IPS DF 6.9 (cell line): ENCODE results near the gene GRK5.

Experiments used
- DNase-seq: peaks from one replicate; pipeline ENCODE4 v3.0.0-alpha.2; 2013; ENCODE audit warnings: low read depth, low spot score
- H3K27ac ChIP-seq: one replicate; pipeline ENCODE4 v1.5.1; 2013; ENCODE audit warnings: low read length, control low read depth
- H3K27me3 ChIP-seq: 2 replicates; pipeline ENCODE4 v1.6.1; 2013; ENCODE audit warnings: mild to moderate bottlenecking, low read length; ENCODE audit not compliant: control insufficient read depth, insufficient read depth
- H3K36me3 ChIP-seq: 2 replicates; pipeline ENCODE4 v1.6.1; 2013; ENCODE audit warnings: low read length; ENCODE audit not compliant: control insufficient read depth, insufficient read depth
- H3K4me1 ChIP-seq: 2 replicates; pipeline ENCODE4 v1.6.1; 2013; ENCODE audit warnings: low read length; ENCODE audit not compliant: control insufficient read depth, insufficient read depth
- H3K4me3 ChIP-seq: 2 replicates; pipeline ENCODE4 v1.5.1; 2013; ENCODE audit warnings: mild to moderate bottlenecking, low read length
- H3K9me3 ChIP-seq: 2 replicates; pipeline ENCODE4 v1.6.1; 2013; ENCODE audit warnings: low read length, inconsistent platforms; ENCODE audit not compliant: control insufficient read depth, insufficient read depth
- WGBS: extraction: QIAGEN DNeasy Blood & Tissue Kit; methylation state at CpG from one replicate; pipeline ENCODE4 v1.1.7; 2013; ENCODE audit warnings: mixed read lengths, missing lambda C conversion rate; ENCODE audit not compliant: insufficient read length, insufficient coverage; 5-methylcytosine and 5-hydroxymethylcytosine counted together

GRK5 gene

GRCh38 chr10:119283818-119284217 is 76.4 kb downstream of the GRK5 start:
- no peak for DNase-seq
- no peaks in the 10 kb centered on the region for H3K9me3 ChIP-seq
- no peak overlapping the region for H3K4me3 ChIP-seq
- no peaks in the 10 kb centered on the region for H3K27me3 ChIP-seq
- WGBS = no CpG with 5 or more reads among the region's 5 CpGs
- H3K4me1 ChIP-seq = no peaks in the 10 kb centered on the region
- H3K36me3 ChIP-seq = no peaks in the 10 kb centered on the region
- no peak overlapping the region for H3K27ac ChIP-seq

DNA sequence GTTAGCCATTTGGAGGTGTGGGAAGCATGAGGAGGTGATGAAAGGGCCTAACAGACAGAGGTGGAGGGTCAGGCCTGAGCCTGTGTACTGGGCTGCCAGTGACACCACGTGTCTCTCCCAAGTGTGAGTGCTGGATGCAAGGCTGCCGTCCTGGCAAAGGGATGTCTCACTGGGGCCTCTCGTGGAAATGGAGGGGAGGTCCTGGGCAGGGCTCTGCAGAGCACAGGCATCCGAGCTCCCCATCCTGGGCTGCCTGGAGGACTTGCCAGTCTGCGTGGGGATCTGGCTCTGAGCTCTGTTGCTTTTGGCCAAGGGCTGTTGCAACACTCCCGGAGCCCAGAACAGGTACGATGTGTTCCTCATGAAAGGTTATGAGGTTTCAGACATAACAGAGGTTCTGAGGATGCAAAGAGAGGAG is 77.3 kb downstream of the GRK5 start:
- H3K4me1 ChIP-seq = no peaks in the 10 kb centered on the region
- no peaks in the 10 kb centered on the region for H3K9me3 ChIP-seq
- H3K27me3 ChIP-seq = no peaks in the 10 kb centered on the region
- H3K36me3 ChIP-seq = no peaks in the 10 kb centered on the region
- H3K4me3 ChIP-seq = no peak overlapping the region
- no peak for DNase-seq
- WGBS = no CpG with 5 or more reads among the region's 7 CpGs
- no peak overlapping the region for H3K27ac ChIP-seq

DNA sequence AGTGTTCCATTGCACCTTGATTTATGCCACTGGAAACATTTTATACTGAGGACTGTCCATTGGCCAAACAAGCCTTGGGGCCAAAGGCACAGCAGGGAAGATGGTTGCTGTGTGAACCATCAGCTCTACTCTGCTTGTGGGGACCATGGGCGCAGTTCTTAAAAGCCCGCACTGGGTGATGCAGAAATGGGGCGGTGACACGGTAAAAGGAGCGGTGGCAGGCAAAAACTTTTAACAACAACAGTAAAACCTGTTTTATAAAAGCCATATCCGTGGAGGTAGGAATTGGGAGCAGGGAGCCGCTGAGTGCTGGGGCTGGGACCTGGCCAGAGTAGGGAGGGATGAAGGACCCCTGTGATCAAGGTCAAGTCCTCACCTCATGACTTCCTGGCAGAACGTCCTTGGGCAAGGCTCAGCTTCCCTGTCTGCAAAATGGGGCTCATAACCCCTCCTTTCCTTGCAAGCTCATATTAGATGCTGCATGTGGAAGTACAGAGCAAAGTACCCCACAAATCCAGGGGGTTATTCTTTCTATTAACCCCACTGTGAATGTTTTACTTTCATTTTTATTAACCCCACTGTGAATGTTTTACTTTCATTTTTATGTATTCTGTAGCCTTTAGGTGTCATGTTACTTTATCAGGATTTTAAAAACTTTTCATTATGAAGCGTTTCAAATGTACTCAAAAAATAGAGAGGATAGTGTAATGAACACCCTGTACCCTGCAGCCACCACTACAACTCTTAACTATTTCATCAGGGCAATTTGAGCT is 78.3 kb downstream of the GRK5 start:
- Histone ChIP-seq H3K4me3 (no peak overlapping the region), H3K9me3 (no peaks in the 10 kb centered on the region), H3K4me1 (no peaks in the 10 kb centered on the region), H3K27ac (no peak overlapping the region), H3K27me3 (no peaks in the 10 kb centered on the region), H3K36me3 (no peaks in the 10 kb centered on the region)
- no CpG with 5 or more reads among the region's 9 CpGs for WGBS
- no peak for DNase-seq

- Histone ChIP-seq H3K4me3 (no peak overlapping the region), H3K9me3 (no peaks in the 10 kb centered on the region), H3K4me1 (no peaks in the 10 kb centered on the region), H3K27me3 (no peaks in the 10 kb centered on the region), H3K36me3 (no peaks in the 10 kb centered on the region), H3K27ac (no peak overlapping the region)
- no peak for DNase-seq
- no CpG with 5 or more reads among the region's 6 CpGs for WGBS
These were observed 79.1 kb downstream of the GRK5 start for GRCh38 chr10:119286516-119286915.

GRCh38 chr10:119286983-119287633 is 79.7 kb downstream of the GRK5 start:
- Histone ChIP-seq H3K9me3 (no peaks in the 10 kb centered on the region), H3K4me1 (no peaks in the 10 kb centered on the region), H3K4me3 (no peak overlapping the region), H3K27me3 (no peaks in the 10 kb centered on the region), H3K27ac (no peak overlapping the region), H3K36me3 (no peaks in the 10 kb centered on the region)
- no peak for DNase-seq
- WGBS = no CpG with 5 or more reads among the region's 2 CpGs

DNA sequence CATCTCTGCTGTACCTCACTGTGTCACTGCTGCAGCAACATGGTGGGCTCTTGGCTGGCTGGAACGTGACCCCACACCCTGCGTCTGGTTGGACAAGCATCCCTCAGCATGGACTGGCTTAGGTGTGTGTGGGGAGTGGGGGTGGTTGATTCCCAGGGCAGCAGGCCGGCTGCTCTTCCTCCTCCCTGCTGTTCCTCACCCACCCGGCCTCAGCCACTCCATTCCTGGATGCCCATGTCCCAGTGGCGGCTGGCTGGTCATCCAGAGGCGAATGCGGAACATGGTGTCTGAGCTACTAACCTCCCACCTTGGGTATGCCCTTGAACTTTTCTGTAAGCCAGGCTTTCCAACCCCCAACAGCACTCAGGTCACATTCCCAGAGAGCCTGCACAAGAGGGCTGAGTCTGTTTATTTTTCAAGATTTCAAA is 81.2 kb downstream of the GRK5 start:
- H3K27me3 ChIP-seq = no peaks in the 10 kb centered on the region
- no CpG with 5 or more reads among the region's 7 CpGs for WGBS
- H3K4me3 ChIP-seq = no peak overlapping the region
- no peak overlapping the region for H3K27ac ChIP-seq
- no peaks in the 10 kb centered on the region for H3K36me3 ChIP-seq
- no peak for DNase-seq
- no peaks in the 10 kb centered on the region for H3K4me1 ChIP-seq
- no peaks in the 10 kb centered on the region for H3K9me3 ChIP-seq

DNA sequence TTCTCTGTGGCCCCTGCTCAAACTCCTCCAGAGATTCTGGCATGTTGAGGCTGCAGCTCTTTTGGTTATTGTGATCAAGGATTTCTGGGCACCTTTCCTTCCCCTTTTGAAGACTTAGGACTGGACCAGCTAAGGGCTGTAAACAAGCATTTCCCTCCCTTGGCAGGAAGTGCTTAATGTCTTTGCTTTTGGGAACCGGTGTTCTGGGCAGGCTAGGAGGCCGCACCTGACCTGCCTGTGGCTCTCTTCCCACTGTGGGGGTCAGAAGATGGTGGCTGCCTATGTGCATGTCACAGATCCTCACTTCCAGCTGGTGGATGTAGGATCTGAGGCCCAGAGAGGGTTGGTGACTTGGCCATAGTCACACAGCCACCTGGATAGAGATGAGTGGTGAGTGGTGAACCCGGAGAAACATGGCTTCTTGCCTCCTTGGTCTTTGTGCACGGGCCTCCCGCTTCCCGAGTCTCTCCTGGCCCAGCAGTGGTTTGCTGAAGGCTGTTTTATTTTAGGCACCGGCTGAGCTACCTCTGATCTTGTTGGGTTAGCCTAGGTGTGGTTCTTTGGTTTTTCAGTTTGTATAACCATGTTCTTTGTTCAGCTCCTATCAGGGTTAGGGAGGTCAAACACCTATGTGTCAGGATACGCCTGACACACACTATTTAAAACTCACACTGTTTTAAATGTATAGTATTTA is 82.0 kb downstream of the GRK5 start:
- WGBS = no CpG with 5 or more reads among the region's 8 CpGs
- no peak overlapping the region for H3K27ac ChIP-seq
- H3K4me1 ChIP-seq = no peaks in the 10 kb centered on the region
- no peak overlapping the region for H3K4me3 ChIP-seq
- H3K27me3 ChIP-seq = no peaks in the 10 kb centered on the region
- no peak for DNase-seq
- H3K36me3 ChIP-seq = no peaks in the 10 kb centered on the region
- no peaks in the 10 kb centered on the region for H3K9me3 ChIP-seq

DNA sequence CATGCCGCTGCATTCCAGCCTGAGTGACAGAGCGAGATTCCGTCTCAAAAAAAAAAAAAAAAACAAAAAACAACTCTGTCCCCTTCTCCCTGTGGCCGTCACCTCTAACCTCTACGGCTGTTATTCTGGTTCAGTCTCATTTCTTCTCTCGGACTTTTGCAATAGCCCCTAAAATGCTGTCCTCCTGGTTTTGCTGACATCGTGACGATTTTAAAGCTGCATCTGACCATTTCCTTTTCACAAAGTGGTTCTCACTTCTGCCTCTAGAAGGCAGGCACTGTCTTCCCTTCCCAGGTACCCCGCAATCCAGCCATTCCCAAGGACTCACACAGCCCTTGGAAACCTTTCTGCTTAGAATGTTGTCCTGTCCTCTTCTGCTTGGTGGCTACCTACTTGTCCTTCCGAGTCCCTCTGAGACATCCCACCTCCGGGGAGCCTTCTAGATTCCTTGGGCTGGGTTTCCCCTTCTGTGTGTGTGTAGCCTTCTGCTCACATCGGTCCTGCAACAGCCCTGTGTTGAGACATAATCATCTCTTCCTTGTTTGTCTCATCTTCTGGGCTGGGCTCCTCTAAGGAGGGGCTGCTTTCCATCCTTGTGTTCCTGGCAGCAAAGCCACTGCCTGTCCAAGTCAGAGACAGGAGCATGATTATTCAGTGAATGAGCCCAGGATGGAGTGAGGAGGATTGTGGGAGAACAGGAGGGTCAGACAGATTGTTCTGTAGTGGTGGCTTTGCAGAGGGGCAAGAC is 83.1 kb downstream of the GRK5 start:
- no peak overlapping the region for H3K4me3 ChIP-seq
- no peaks in the 10 kb centered on the region for H3K27me3 ChIP-seq
- H3K4me1 ChIP-seq = no peaks in the 10 kb centered on the region
- no peaks in the 10 kb centered on the region for H3K9me3 ChIP-seq
- no peak for DNase-seq
- H3K36me3 ChIP-seq = no peaks in the 10 kb centered on the region
- no CpG with 5 or more reads among the region's 12 CpGs for WGBS
- no peak overlapping the region for H3K27ac ChIP-seq

- no CpG with 5 or more reads among the region's 6 CpGs for WGBS
- no peaks in the 10 kb centered on the region for H3K27me3 ChIP-seq
- DNase-seq = no peak
- H3K4me1 ChIP-seq = no peaks in the 10 kb centered on the region
- no peaks in the 10 kb centered on the region for H3K9me3 ChIP-seq
- no peak overlapping the region for H3K27ac ChIP-seq
- no peak overlapping the region for H3K4me3 ChIP-seq
- no peaks in the 10 kb centered on the region for H3K36me3 ChIP-seq
These were observed 84.0 kb downstream of the GRK5 start for GRCh38 chr10:119291223-119291900.
